ENCODE data around the gene SPHK1. TPM values are rescaled to one million over a fixed set of nuclear protein-coding genes. Genes with fewer than 3 reads are reported as not detected.
A peak's percentile ranks its signal among the peaks of the same experiment; 100 is the strongest.

The SPHK1 gene
- total and polyA plus RNA-seq, 5 donors from 2014 or later, result 0.09 to 0.52 (median 0.12) TPM; not detected in 2

GRCh38 chr17:76408037-76408849 is 23.8 kb downstream of the SPHK1 start:
- Mint-ChIP-seq H3K9me3 (no peaks in the 10 kb centered on the region), H3K4me1 (peaks cover 7 to 15% (median 11%) of the 10 kb centered on the region in 4 donors), H3K36me3 (peaks cover 17% of the 10 kb centered on the region), H3K4me3 (no peak overlapping the region), H3K27ac (peak overlapping the region in 2 of 3 donors; percentile 31 to 60), H3K27me3 (no peaks in the 10 kb centered on the region)
- H3K4me3 ChIP-seq (ENCODE audit: low read depth, low read length), result no peak overlapping the region
- H3K27ac ChIP-seq (ENCODE audit: insufficient read depth, low read length, poor library complexity, severe bottlenecking), result no peak overlapping the region
- peaks cover 5% of the 10 kb centered on the region for H3K4me1 ChIP-seq (ENCODE audit: control insufficient read depth, insufficient read depth, low read length, poor library complexity, severe bottlenecking)
- H3K27me3 ChIP-seq (ENCODE audit: control insufficient read depth, insufficient read depth, low read length), result no peaks in the 10 kb centered on the region
- DNase-seq (peak; percentile 48 to 75 (median 63)), ATAC-seq (ENCODE audit: low read depth in 2 of 2) (peak; percentile 71 to 85)
- H3K9me3 ChIP-seq (ENCODE audit: control insufficient read depth in 2 of 2, low read length in 2 of 2), result no peaks in the 10 kb centered on the region
- H3K36me3 ChIP-seq (ENCODE audit: control insufficient read depth, insufficient read depth, low read length), result peaks cover 20% of the 10 kb centered on the region

- Mint-ChIP-seq H3K27ac (no peak overlapping the region), H3K27me3 (no peaks in the 10 kb centered on the region), H3K4me1 (peaks cover 0 to 14% (median 12%) of the 10 kb centered on the region in 4 donors), H3K36me3 (peaks cover 4% of the 10 kb centered on the region), H3K4me3 (no peak overlapping the region), H3K9me3 (no peaks in the 10 kb centered on the region)
- Histone ChIP-seq H3K27me3 (ENCODE audit: control insufficient read depth, insufficient read depth, low read length) (no peaks in the 10 kb centered on the region), H3K9me3 (ENCODE audit: control insufficient read depth in 2 of 2, low read length in 2 of 2) (no peaks in the 10 kb centered on the region), H3K27ac (ENCODE audit: insufficient read depth, low read length, poor library complexity, severe bottlenecking) (no peak overlapping the region), H3K4me3 (ENCODE audit: low read depth, low read length) (no peak overlapping the region), H3K4me1 (ENCODE audit: control insufficient read depth, insufficient read depth, low read length, poor library complexity, severe bottlenecking) (peaks cover 5% of the 10 kb centered on the region), H3K36me3 (ENCODE audit: control insufficient read depth, insufficient read depth, low read length) (peaks cover 3% of the 10 kb centered on the region)
- ATAC-seq (ENCODE audit: low read depth in 2 of 2) (no peak), DNase-seq (no peak)
These were observed 26.0 kb downstream of the SPHK1 start for GRCh38 chr17:76410328-76410965.

- H3K4me3 Mint-ChIP-seq, result no peak overlapping the region
- H3K27ac Mint-ChIP-seq, result no peak overlapping the region
- Histone ChIP-seq H3K4me1 (ENCODE audit: control insufficient read depth, insufficient read depth, low read length, poor library complexity, severe bottlenecking) (peaks cover 5% of the 10 kb centered on the region), H3K27me3 (ENCODE audit: control insufficient read depth, insufficient read depth, low read length) (no peaks in the 10 kb centered on the region), H3K36me3 (ENCODE audit: control insufficient read depth, insufficient read depth, low read length) (peaks cover 3% of the 10 kb centered on the region), H3K9me3 (ENCODE audit: control insufficient read depth in 2 of 2, low read length in 2 of 2) (no peaks in the 10 kb centered on the region), H3K27ac (ENCODE audit: insufficient read depth, low read length, poor library complexity, severe bottlenecking) (no peak overlapping the region), H3K4me3 (ENCODE audit: low read depth, low read length) (no peak overlapping the region)
- peaks cover 0 to 14% (median 12%) of the 10 kb centered on the region in 4 donors for H3K4me1 Mint-ChIP-seq
- ATAC-seq (ENCODE audit: low read depth in 2 of 2) (no peak), DNase-seq (no peak)
- H3K36me3 Mint-ChIP-seq, result peaks cover 4% of the 10 kb centered on the region
- no peaks in the 10 kb centered on the region for H3K9me3 Mint-ChIP-seq
- H3K27me3 Mint-ChIP-seq, result no peaks in the 10 kb centered on the region
These were observed 26.8 kb downstream of the SPHK1 start for GRCh38 chr17:76411247-76411646.

- Histone ChIP-seq H3K27ac (ENCODE audit: insufficient read depth, low read length, poor library complexity, severe bottlenecking) (no peak overlapping the region), H3K4me1 (ENCODE audit: control insufficient read depth, insufficient read depth, low read length, poor library complexity, severe bottlenecking) (peaks cover 3% of the 10 kb centered on the region), H3K36me3 (ENCODE audit: control insufficient read depth, insufficient read depth, low read length) (peaks cover 8% of the 10 kb centered on the region), H3K4me3 (ENCODE audit: low read depth, low read length) (no peak overlapping the region), H3K9me3 (ENCODE audit: control insufficient read depth in 2 of 2, low read length in 2 of 2) (no peaks in the 10 kb centered on the region), H3K27me3 (ENCODE audit: control insufficient read depth, insufficient read depth, low read length) (no peaks in the 10 kb centered on the region)
- Mint-ChIP-seq H3K27ac (no peak overlapping the region), H3K27me3 (no peaks in the 10 kb centered on the region), H3K9me3 (no peaks in the 10 kb centered on the region), H3K4me3 (no peak overlapping the region), H3K4me1 (peaks cover 0 to 13% (median 8%) of the 10 kb centered on the region in 4 donors), H3K36me3 (peaks cover 9% of the 10 kb centered on the region)
- ATAC-seq (ENCODE audit: low read depth in 2 of 2) (no peak), DNase-seq (no peak)
These were observed 30.2 kb downstream of the SPHK1 start for GRCh38 chr17:76414334-76415295.

GRCh38 chr17:76415786-76416185 is 31.4 kb downstream of the SPHK1 start:
- no peaks in the 10 kb centered on the region for H3K9me3 ChIP-seq (ENCODE audit: control insufficient read depth in 2 of 2, low read length in 2 of 2)
- H3K9me3 Mint-ChIP-seq, result no peaks in the 10 kb centered on the region
- H3K36me3 Mint-ChIP-seq, result peaks cover 7% of the 10 kb centered on the region
- peaks cover 3% of the 10 kb centered on the region for H3K4me1 ChIP-seq (ENCODE audit: control insufficient read depth, insufficient read depth, low read length, poor library complexity, severe bottlenecking)
- H3K27me3 ChIP-seq (ENCODE audit: control insufficient read depth, insufficient read depth, low read length), result no peaks in the 10 kb centered on the region
- H3K36me3 ChIP-seq (ENCODE audit: control insufficient read depth, insufficient read depth, low read length), result peaks cover 8% of the 10 kb centered on the region
- no peak for ATAC-seq (ENCODE audit: low read depth in 2 of 2)
- DNase-seq, result no peak
- no peak overlapping the region for H3K27ac ChIP-seq (ENCODE audit: insufficient read depth, low read length, poor library complexity, severe bottlenecking)
- no peak overlapping the region for H3K4me3 ChIP-seq (ENCODE audit: low read depth, low read length)
- no peak overlapping the region for H3K27ac Mint-ChIP-seq
- peaks cover 0 to 22% (median 10%) of the 10 kb centered on the region in 4 donors for H3K4me1 Mint-ChIP-seq
- no peak overlapping the region for H3K4me3 Mint-ChIP-seq
- no peaks in the 10 kb centered on the region for H3K27me3 Mint-ChIP-seq

GRCh38 chr17:76416457-76416856 is 32.0 kb downstream of the SPHK1 start:
- DNase-seq (no peak), ATAC-seq (ENCODE audit: low read depth in 2 of 2) (no peak)
- H3K27ac ChIP-seq (ENCODE audit: insufficient read depth, low read length, poor library complexity, severe bottlenecking), result no peak overlapping the region
- no peak overlapping the region for H3K4me3 Mint-ChIP-seq
- H3K27ac Mint-ChIP-seq, result no peak overlapping the region
- no peaks in the 10 kb centered on the region for H3K27me3 Mint-ChIP-seq
- no peaks in the 10 kb centered on the region for H3K27me3 ChIP-seq (ENCODE audit: control insufficient read depth, insufficient read depth, low read length)
- H3K9me3 ChIP-seq (ENCODE audit: control insufficient read depth in 2 of 2, low read length in 2 of 2), result no peaks in the 10 kb centered on the region
- peaks cover 7% of the 10 kb centered on the region for H3K36me3 Mint-ChIP-seq
- peaks cover 3% of the 10 kb centered on the region for H3K4me1 ChIP-seq (ENCODE audit: control insufficient read depth, insufficient read depth, low read length, poor library complexity, severe bottlenecking)
- H3K9me3 Mint-ChIP-seq, result no peaks in the 10 kb centered on the region
- H3K4me3 ChIP-seq (ENCODE audit: low read depth, low read length), result no peak overlapping the region
- peaks cover 0 to 27% (median 10%) of the 10 kb centered on the region in 4 donors for H3K4me1 Mint-ChIP-seq
- H3K36me3 ChIP-seq (ENCODE audit: control insufficient read depth, insufficient read depth, low read length), result peaks cover 8% of the 10 kb centered on the region

- no peak overlapping the region for H3K27ac ChIP-seq (ENCODE audit: insufficient read depth, low read length, poor library complexity, severe bottlenecking)
- no peak for ATAC-seq (ENCODE audit: low read depth in 2 of 2)
- H3K27ac Mint-ChIP-seq, result peak overlapping the region in 1 of 3 donors; percentile 5
- no peaks in the 10 kb centered on the region for H3K27me3 Mint-ChIP-seq
- H3K4me3 Mint-ChIP-seq, result no peak overlapping the region
- H3K4me1 ChIP-seq (ENCODE audit: control insufficient read depth, insufficient read depth, low read length, poor library complexity, severe bottlenecking), result peaks cover 3% of the 10 kb centered on the region
- no peak overlapping the region for H3K4me3 ChIP-seq (ENCODE audit: low read depth, low read length)
- peaks cover 8% of the 10 kb centered on the region for H3K36me3 ChIP-seq (ENCODE audit: control insufficient read depth, insufficient read depth, low read length)
- no peaks in the 10 kb centered on the region for H3K9me3 Mint-ChIP-seq
- no peaks in the 10 kb centered on the region for H3K9me3 ChIP-seq (ENCODE audit: control insufficient read depth in 2 of 2, low read length in 2 of 2)
- no peaks in the 10 kb centered on the region for H3K27me3 ChIP-seq (ENCODE audit: control insufficient read depth, insufficient read depth, low read length)
- DNase-seq, result no peak
- H3K4me1 Mint-ChIP-seq, result peaks cover 0 to 30% (median 10%) of the 10 kb centered on the region in 4 donors
- peaks cover 7% of the 10 kb centered on the region for H3K36me3 Mint-ChIP-seq
These were observed 32.5 kb downstream of the SPHK1 start for GRCh38 chr17:76416899-76417298.
